Measurements from ENCODE around the gene U2AF1L4.

GRCh38 chr19:35727053-35727955 is 17.9 kb downstream of the U2AF1L4 start:
- TF ChIP-seq CTCF (IDR thresholded peaks at IDR 0.05) (no peak), POLR2AphosphoS5 (IDR thresholded peaks at IDR 0.05) (no peak), POLR2A (IDR thresholded peaks at IDR 0.05) (no peak)
